GM23338 (cell line): ENCODE results near the gene CACNA2D4.

ENCODE experiments used
- CREB1 ChIP-seq: fragments of 250-450 bp; sonication (Bioruptor Pico); IDR thresholded peaks from 2 replicates; pipeline ENCODE4 v1.5.0; 2020; ENCODE audit warnings: low read depth, mild to moderate bottlenecking, moderate library complexity
- CTCF ChIP-seq, 2 experiments: fragments of 200-600 bp in 1 of 2; sonication (generic) in 1 of 2; conservative IDR thresholded peaks; 2 replicates each; pipeline versions ENCODE4 v1.5.1 to v1.6.1; 2016 to 2017; ENCODE audit warnings: antibody characterized with exemption in 2 of 2, low read depth in 2 of 2, mild to moderate bottlenecking in 2 of 2, moderate library complexity in 1 of 2
- ETS1 ChIP-seq: IDR thresholded peaks from 2 replicates; pipeline ENCODE4 v1.6.1; 2016; ENCODE audit warnings: antibody characterized with exemption
- EZH2 ChIP-seq: fragments of 200-600 bp; sonication (generic); IDR thresholded peaks from one replicate; pipeline ENCODE4 v1.8.0; 2017; ENCODE audit warnings: antibody characterized with exemption, mild to moderate bottlenecking, low read depth; ENCODE audit not compliant: unreplicated experiment
- EZH2phosphoT487 ChIP-seq: fragments of 200-600 bp; sonication (generic); IDR thresholded peaks from one replicate; pipeline ENCODE4 v1.8.1; 2018; ENCODE audit warnings: antibody characterized with exemption; ENCODE audit not compliant: unreplicated experiment
- JUNB ChIP-seq: IDR thresholded peaks from one replicate; pipeline ENCODE4 v1.6.1; 2016; ENCODE audit warnings: antibody characterized with exemption; ENCODE audit not compliant: unreplicated experiment
- NANOG ChIP-seq: IDR thresholded peaks from 2 replicates; pipeline ENCODE4 v1.6.1; 2016; ENCODE audit warnings: antibody characterized with exemption, borderline replicate concordance
- POLR2AphosphoS5 ChIP-seq: IDR thresholded peaks from 2 replicates; pipeline ENCODE4 v1.6.1; 2016; ENCODE audit warnings: antibody characterized with exemption, low read depth
- ZNF331 ChIP-seq: fragments of 250-450 bp; sonication (Bioruptor Pico); IDR thresholded peaks from 2 replicates; pipeline ENCODE4 v1.5.0; 2020; ENCODE audit warnings: low read depth, mild to moderate bottlenecking, moderate library complexity
- TF ChIP-seq, protein P1 (sequence below): IDR thresholded peaks from one replicate; pipeline ENCODE4 v1.6.1; 2018; ENCODE audit warnings: antibody characterized with exemption; ENCODE audit not compliant: unreplicated experiment

DNA sequence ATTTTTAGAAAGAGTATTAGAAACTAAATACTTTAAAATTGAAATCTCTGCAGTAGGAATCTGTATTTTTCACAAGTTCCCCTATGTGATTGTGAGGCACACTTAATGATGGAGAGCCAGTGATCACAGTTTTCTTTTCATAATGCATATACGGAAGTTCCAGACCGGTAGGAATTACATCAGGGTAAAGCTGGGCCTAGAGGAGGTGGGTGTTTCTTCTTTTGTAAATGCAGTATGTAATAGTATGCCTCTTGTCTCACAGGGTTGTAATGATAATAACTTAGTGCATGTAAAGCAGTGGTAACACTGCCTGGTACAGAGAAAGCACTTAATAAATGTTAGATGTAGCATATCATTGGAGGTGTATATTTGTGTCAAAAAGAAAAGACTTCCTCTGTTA lies 155.3 kb downstream of the CACNA2D4 start:
- TF ChIP-seq JUNB (no peak), CTCF (conservative IDR thresholded peaks at IDR 0.05; ENCODE audit: low read depth in 2 of 2) (no peak), POLR2AphosphoS5 (no peak), EZH2 (no peak), EZH2phosphoT487 (no peak), NANOG (no peak), CREB1 (no peak), ETS1 (no peak), ZNF331 (CRISPR knock-in tag) (no peak)
- TF ChIP-seq, protein P1, sequence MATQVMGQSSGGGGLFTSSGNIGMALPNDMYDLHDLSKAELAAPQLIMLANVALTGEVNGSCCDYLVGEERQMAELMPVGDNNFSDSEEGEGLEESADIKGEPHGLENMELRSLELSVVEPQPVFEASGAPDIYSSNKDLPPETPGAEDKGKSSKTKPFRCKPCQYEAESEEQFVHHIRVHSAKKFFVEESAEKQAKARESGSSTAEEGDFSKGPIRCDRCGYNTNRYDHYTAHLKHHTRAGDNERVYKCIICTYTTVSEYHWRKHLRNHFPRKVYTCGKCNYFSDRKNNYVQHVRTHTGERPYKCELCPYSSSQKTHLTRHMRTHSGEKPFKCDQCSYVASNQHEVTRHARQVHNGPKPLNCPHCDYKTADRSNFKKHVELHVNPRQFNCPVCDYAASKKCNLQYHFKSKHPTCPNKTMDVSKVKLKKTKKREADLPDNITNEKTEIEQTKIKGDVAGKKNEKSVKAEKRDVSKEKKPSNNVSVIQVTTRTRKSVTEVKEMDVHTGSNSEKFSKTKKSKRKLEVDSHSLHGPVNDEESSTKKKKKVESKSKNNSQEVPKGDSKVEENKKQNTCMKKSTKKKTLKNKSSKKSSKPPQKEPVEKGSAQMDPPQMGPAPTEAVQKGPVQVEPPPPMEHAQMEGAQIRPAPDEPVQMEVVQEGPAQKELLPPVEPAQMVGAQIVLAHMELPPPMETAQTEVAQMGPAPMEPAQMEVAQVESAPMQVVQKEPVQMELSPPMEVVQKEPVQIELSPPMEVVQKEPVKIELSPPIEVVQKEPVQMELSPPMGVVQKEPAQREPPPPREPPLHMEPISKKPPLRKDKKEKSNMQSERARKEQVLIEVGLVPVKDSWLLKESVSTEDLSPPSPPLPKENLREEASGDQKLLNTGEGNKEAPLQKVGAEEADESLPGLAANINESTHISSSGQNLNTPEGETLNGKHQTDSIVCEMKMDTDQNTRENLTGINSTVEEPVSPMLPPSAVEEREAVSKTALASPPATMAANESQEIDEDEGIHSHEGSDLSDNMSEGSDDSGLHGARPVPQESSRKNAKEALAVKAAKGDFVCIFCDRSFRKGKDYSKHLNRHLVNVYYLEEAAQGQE = no peak
